Stomach (tissue), 4 donors: ENCODE data around the gene SYT2.

ENCODE experiments used
- EP300 ChIP-seq: sonication (generic); formaldehyde crosslinking; IDR thresholded peaks from one replicate; pipeline ENCODE4 v1.6.1; 2017; ENCODE audit warnings: antibody characterized with exemption
- POLR2A ChIP-seq, 4 donors: fragments of 450-650 bp; IDR thresholded peaks; one replicate each; pipeline ENCODE4 v1.6.1; 2016; ENCODE audit warnings: antibody characterized with exemption in 4 of 4, control low read depth in 2 of 4, mild to moderate bottlenecking in 1 of 4, moderate library complexity in 1 of 4
- POLR2AphosphoS5 ChIP-seq, 3 donors: sonication (generic); formaldehyde crosslinking; IDR thresholded peaks; one replicate each; pipeline ENCODE4 v1.6.1; 2016; ENCODE audit warnings: antibody characterized with exemption in 3 of 3
- TF ChIP-seq, protein P1 (sequence below), 7 experiments: fragments of 450-650 bp in 4 of 7; fragments of 200-600 bp in 3 of 7; sonication (generic) in 3 of 7; IDR thresholded peaks; one replicate each; pipeline ENCODE4 v1.5.1; 2016 to 2019; ENCODE audit warnings: antibody characterized with exemption in 7 of 7, control low read depth in 2 of 7, mild to moderate bottlenecking in 1 of 7

DNA sequence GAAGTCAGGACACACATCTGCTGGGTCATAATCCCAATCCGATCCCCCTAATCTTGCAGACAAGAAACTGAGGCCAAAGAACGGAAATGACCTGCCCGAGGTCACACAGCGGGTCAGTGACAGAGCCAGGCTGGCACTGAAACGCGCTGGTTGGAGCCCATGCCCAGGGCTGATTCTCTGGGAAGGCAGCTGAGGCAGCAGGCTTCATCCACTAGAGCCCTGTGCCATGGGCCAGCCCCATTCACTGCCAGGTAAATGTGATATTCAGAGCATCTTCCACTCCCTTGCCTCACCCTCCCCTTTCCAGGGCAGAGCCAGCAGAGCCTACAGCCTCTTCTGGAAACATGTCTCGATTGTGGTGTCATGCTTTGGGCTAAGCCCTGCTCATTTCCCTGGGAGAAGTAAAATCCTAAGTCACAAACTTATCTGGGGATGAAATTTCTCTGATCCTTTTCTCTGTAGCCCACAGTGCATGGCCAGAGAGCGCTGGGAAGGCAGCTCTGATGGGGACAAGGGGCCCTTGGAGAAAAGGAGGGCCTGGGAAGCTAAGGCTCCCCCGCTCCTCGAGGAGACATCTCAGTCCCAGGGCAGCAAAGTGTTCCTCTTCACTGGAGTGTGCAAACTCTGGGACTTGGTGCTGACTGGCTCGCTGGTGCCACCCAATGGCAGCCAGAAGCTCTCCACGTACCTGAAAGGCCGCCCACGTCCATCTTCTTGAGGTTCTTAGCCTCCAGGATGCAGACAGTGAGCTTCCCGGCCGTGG lies 110.4 kb downstream of the SYT2 start:
- TF ChIP-seq, protein P1, sequence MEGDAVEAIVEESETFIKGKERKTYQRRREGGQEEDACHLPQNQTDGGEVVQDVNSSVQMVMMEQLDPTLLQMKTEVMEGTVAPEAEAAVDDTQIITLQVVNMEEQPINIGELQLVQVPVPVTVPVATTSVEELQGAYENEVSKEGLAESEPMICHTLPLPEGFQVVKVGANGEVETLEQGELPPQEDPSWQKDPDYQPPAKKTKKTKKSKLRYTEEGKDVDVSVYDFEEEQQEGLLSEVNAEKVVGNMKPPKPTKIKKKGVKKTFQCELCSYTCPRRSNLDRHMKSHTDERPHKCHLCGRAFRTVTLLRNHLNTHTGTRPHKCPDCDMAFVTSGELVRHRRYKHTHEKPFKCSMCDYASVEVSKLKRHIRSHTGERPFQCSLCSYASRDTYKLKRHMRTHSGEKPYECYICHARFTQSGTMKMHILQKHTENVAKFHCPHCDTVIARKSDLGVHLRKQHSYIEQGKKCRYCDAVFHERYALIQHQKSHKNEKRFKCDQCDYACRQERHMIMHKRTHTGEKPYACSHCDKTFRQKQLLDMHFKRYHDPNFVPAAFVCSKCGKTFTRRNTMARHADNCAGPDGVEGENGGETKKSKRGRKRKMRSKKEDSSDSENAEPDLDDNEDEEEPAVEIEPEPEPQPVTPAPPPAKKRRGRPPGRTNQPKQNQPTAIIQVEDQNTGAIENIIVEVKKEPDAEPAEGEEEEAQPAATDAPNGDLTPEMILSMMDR (IDR thresholded peaks at IDR 0.05), result peak in 5 of 7 experiments; percentile 50 to 60 (median 53)
- TF ChIP-seq POLR2AphosphoS5 (IDR thresholded peaks at IDR 0.05) (peak in 1 of 3 donors; percentile 34), POLR2A (IDR thresholded peaks at IDR 0.05) (no peak), EP300 (no peak)
